Astrocyte (in vitro differentiated cells and primary cell): Measurements from ENCODE around the gene SPON1.

Source experiments
- CTCF ChIP-seq: IDR thresholded peaks from 2 replicates; pipeline ENCODE4 v1.5.1; 2011; ENCODE audit warnings: low read depth, mild to moderate bottlenecking, inconsistent platforms, low read length, moderate library complexity; ENCODE audit not compliant: insufficient read depth
- EZH2 ChIP-seq: IDR thresholded peaks from 2 replicates; pipeline ENCODE4 v1.6.1; 2012; ENCODE audit warnings: mild to moderate bottlenecking, low read length, inconsistent platforms; ENCODE audit not compliant: insufficient read depth

- TF ChIP-seq CTCF: no peak
- TF ChIP-seq EZH2: no peak
Measured at GRCh38 chr11:14182833-14183364, 220.4 kb downstream of the SPON1 start.
